Medulla oblongata (tissue), 1 donor: ENCODE results near the gene ATF4.

Source experiments
- DNase-seq: peaks from one replicate; pipeline ENCODE4 v3.0.0-alpha.2; 2015; ENCODE audit errors: extremely low spot score

ATF4 gene

GRCh38 chr22:39528681-39529486 is 8.5 kb downstream of the ATF4 start:
- peak; percentile 93 for DNase-seq

DNA sequence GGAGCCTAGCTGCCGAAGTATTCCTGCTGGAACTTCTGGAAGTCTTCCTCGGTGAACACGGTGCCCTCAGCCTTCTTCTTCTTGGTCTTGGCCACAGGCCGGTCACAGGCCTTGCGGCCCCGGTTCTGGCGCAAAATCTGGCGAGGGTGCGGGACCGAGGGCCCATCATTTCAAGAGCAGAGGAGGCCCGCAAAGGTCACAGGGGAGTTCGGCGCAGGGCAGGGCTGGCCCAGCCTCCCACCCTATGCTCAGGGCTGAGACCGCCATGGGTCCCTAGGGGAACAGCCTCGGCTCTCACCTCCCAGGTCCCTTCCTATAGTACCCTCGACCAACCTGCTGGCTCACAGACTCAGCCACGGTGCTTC is 9.1 kb downstream of the ATF4 start:
- no peak for DNase-seq

DNA sequence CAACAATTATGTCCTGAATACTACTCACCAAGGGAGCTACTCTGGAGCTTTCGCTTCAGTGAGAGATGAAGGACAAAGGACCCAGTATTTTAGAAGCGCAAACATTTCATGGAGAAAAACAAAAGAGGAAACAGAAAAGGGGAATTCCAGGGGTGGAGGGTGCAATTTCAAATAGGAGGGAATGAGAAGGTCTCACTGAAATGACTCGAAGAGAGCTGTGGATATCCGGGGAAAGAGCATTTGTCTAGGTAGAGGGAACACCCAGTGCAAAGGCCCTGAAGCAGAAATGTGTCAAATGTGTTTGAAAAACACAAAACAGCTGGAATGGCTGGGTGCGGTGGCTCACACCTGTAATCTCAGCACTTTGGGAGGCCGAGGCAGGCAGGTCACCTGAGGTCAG is 9.8 kb downstream of the ATF4 start:
- no peak for DNase-seq

DNA sequence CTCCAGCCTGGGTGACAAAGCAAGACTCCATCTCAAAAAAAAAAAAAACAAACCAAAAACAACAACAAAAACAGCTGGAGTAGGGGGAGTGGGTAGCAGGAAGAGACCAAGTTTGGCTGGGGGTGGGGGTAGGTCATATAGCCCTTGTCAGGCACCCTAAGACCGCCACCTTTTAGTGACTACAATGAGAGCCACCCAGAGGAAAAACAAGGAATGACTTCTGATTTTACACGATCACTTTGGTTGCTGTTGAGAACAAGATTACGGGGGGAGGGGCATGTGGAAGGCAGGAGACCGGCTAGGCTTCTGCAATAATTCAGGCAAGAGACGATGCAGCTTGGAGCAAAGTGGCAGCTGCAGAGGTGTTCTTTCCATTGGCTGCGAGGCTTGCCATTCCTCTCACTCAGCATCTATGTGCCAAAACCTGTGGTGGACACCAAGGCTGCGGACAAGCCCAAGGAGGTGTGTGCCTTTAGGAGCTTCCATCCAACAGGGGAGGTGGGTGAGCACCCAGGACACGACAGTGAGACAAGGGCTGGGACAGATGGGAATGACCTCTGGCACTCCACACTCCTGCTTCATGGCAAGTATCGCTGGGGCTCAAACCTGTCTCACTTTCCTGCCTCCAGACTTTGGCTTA is 10.4 kb downstream of the ATF4 start:
- DNase-seq = no peak

DNA sequence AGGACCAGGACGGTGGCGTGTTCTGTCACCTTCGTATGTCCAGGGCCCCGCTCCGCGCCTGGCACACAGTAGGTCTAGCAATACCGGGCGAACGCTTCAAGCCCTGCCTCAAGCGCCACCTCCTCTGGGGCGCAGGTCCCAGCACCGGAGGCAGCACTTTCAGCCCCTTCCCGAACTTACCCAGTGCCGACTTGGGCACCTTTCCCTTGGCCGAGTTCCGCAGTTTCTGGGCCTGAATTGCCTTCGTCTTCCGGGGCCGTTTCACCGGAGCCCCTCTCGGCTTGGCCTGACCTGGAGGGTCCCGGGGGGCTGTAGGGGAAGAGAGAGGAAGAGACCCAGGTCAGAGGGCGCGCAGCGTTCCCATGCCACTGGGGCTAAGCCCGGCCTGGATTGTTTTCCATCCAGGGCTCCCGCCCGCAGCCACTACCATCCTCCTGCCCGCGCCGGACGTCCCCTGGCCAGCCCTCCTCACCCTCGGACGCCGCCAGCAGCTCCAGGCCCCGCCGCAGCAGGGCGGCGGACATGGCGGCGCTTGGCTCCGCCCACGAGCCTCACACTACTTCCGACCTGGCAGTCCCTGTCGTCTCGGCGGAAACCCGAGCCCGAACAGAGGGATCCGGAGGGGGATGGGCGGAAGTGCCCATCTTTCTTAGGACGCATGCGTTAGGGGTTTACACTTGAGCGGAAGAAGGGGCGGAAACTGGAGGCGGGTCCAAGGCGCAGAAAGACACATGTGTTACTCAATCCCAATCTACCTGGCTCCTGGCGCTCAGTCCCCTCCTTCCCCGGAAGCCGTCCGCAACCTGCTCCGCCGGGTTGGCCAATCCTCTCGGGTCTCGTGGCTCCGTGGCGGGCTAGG is 12.1 kb downstream of the ATF4 start, which contains the start of gene RPS19BP1:
RPS19BP1 (minus strand) TSS at position 534 of the 859 bp plus-strand sequence; CDS start at position 524, 10 bp downstream.
- peak; percentile 99 for DNase-seq

DNA sequence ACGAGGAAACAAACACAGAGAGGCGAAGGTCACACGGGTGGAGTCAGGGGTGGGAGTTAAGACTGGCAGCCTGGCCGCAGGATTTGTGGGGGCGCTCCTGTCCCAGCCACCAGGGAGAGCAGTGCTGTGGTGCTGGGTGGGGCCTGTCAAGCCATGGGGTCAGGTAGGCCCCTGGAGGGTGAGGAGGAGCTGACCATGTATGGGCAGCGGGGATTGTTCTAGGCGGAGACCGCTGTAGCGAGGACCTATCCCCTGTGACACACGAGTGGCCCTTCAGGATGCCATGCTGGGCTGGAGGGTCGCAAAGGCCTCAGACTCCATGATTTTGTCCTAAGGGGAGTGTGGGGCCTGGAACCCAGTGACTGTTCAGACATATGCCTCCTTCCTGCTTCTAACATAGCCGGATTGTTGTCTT is 13.7 kb downstream of the ATF4 start:
- no peak for DNase-seq

- DNase-seq = peak; percentile 74
Measured at GRCh38 chr22:39534591-39535356, 14.4 kb downstream of the ATF4 start.

GRCh38 chr22:39535357-39535725 is 15.0 kb downstream of the ATF4 start:
- peak; percentile 1 for DNase-seq

GRCh38 chr22:39535831-39536449 is 15.6 kb downstream of the ATF4 start:
- DNase-seq = peak; percentile 1

DNA sequence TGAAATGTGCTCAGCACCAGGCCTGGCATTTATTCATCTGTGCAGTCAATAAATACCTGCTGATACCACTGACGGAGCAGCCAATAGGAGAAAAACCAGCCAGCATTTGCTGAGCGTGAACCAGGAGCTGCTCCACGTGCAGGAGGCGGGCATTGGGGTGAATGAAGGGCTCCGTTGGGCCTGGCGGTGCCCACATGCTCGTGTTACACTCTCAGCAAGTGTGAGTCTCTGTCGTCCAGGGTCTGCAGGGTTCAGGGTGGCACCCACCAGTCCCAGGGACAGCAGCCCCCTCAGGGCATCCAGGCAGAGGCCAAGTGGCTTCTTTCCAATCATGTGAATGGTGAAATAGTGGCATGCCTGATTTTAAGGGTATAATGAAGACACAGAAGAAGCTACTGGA is 16.3 kb downstream of the ATF4 start:
- no peak for DNase-seq

- DNase-seq = no peak
Measured at GRCh38 chr22:39537975-39538374, 17.6 kb downstream of the ATF4 start.

GRCh38 chr22:39543095-39543494 is 22.7 kb downstream of the ATF4 start:
- no peak for DNase-seq

GRCh38 chr22:39545386-39546365 is 25.3 kb downstream of the ATF4 start:
- no peak for DNase-seq

GRCh38 chr22:39546889-39547586 is 26.7 kb downstream of the ATF4 start:
- DNase-seq = no peak

DNA sequence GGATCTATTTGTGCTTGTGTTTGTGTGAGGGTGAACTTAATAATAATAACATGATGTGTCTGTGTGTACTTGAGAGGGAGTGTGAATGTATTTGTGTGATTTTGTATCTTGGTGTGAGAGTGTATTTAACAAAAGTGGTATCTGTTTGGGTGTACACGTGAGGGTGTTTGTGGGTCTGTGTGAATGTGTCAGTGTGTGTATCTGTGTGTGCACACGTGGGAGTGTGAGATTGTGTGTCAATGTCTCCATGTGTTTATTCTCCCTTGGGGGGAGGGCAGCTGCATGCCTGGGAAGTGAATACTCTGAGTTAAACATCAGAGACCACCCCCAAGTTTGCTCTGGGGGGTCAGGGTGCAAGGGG is 27.2 kb downstream of the ATF4 start:
- DNase-seq = no peak

DNA sequence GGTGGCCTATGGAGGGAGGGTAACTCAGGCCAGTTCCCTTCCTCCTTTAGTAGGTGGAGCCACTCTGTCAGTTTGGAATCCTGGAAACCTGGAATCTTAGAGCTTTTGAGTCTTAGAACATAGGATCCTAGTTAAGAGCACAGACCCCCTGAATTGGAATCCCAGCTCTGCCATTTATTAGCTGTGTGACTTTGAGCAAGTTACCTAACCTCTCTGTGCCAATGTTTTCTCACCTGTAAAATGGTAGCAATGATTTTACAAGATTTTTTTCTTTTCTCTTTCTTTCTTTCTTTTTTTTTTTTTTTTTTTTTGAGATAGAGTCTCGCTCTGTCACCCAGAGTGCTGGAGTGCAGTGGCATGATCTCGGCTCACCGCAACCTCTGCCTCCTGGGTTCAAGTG is 33.1 kb downstream of the ATF4 start:
- DNase-seq = no peak

GRCh38 chr22:39554151-39554550 is 33.8 kb downstream of the ATF4 start:
- DNase-seq = no peak

DNA sequence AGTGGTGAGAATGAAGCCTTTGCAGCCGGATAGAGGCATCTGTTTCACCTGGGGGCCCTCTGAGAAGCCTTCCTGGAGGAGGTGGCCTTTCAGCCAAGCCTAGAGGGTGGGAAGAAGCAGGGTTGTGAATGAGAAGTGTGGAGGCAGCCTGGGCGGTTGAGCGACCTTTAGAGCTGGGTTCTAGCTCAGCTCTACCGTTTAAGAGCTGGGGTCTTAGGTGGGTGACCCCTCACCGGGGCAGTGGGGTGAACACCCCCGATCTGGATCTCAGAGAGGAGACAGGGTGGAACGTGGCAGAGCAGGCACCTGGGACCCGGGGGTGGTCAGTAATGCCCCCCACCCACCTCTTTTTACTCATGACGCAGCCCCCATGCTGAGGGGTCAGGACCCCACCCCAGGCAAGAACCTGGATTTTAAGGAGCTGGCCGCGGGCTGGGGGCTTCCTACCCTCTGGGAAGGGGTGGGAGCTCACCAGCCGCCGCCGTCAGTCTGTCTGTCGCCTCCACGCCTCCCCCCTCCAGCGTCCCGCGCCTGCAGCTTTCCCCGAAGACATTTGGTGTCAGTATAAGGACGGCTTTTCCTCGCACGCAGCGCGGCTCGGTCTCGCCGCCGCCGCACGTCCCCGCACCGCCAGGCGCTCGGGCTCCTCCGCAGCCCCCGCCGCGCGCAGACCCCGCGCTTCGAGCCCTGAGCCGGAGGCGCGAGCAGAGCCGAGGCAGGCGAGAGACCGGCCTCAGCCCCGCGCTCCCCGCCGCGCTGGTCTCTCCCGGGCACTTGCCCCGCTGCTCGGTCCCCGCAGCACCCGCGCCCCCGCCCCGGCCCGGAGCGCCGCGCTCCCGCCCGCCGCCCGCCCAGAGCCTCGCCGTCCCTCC is 36.8 kb downstream of the ATF4 start:
- peak; percentile 9 for DNase-seq
